ENCODE results near the gene DUSP2. TPM values are rescaled to one million over a fixed set of nuclear protein-coding genes. Genes with fewer than 3 reads are reported as not detected.

The DUSP2 gene
- total RNA-seq, 1 experiment from 2014 or later = 1.4 TPM

GRCh38 chr2:96109361-96109680 is 35.9 kb downstream of the DUSP2 start:
- H3K27ac ChIP-seq (ENCODE audit: low read depth, low read length, poor library complexity, severe bottlenecking) = no peak overlapping the region
- DNase-seq (ENCODE audit: low spot score) = no peak
- TF ChIP-seq EZH2 (IDR thresholded peaks at IDR 0.05; ENCODE audit: borderline replicate concordance, low read depth, low read length, poor library complexity, severe bottlenecking) = no peak
- TF ChIP-seq, protein P1, sequence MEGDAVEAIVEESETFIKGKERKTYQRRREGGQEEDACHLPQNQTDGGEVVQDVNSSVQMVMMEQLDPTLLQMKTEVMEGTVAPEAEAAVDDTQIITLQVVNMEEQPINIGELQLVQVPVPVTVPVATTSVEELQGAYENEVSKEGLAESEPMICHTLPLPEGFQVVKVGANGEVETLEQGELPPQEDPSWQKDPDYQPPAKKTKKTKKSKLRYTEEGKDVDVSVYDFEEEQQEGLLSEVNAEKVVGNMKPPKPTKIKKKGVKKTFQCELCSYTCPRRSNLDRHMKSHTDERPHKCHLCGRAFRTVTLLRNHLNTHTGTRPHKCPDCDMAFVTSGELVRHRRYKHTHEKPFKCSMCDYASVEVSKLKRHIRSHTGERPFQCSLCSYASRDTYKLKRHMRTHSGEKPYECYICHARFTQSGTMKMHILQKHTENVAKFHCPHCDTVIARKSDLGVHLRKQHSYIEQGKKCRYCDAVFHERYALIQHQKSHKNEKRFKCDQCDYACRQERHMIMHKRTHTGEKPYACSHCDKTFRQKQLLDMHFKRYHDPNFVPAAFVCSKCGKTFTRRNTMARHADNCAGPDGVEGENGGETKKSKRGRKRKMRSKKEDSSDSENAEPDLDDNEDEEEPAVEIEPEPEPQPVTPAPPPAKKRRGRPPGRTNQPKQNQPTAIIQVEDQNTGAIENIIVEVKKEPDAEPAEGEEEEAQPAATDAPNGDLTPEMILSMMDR (conservative IDR thresholded peaks at IDR 0.05; ENCODE audit: low read depth, low read length) = no peak
- no peaks in the 10 kb centered on the region for H3K9me3 ChIP-seq (ENCODE audit: low read depth, low read length, poor library complexity, severe bottlenecking)
- POLR2A ChIA-PET (ENCODE audit: low non-redundant PET) = no interaction called here
- H3K36me3 ChIP-seq (ENCODE audit: insufficient read depth, low read length, poor library complexity, severe bottlenecking) = no peaks in the 10 kb centered on the region
- no peaks in the 10 kb centered on the region for H3K27me3 ChIP-seq (replicated peaks; ENCODE audit: insufficient read depth, low read depth, low read length, poor library complexity)
- no peak overlapping the region for H3K4me3 ChIP-seq (ENCODE audit: low read depth, low read length, poor library complexity, severe bottlenecking)
- CTCF ChIA-PET = no interaction called here
- BruUV-seq (replicated peaks) = no TSS peak
- intact Hi-C loops (cut with micrococcal nuclease; ENCODE audit: unreplicated experiment) = no loop called here
- no peaks in the 10 kb centered on the region for H3K4me1 ChIP-seq (ENCODE audit: insufficient read depth, low read length, poor library complexity, severe bottlenecking)

GRCh38 chr2:96108541-96109360 is 36.5 kb downstream of the DUSP2 start:
- no peak overlapping the region for H3K27ac ChIP-seq (ENCODE audit: low read depth, low read length, poor library complexity, severe bottlenecking)
- H3K9me3 ChIP-seq (ENCODE audit: low read depth, low read length, poor library complexity, severe bottlenecking) = no peaks in the 10 kb centered on the region
- no peaks in the 10 kb centered on the region for H3K4me1 ChIP-seq (ENCODE audit: insufficient read depth, low read length, poor library complexity, severe bottlenecking)
- intact Hi-C loops (cut with micrococcal nuclease; ENCODE audit: unreplicated experiment) = no loop called here
- CTCF ChIA-PET = no interaction called here
- no peak overlapping the region for H3K4me3 ChIP-seq (ENCODE audit: low read depth, low read length, poor library complexity, severe bottlenecking)
- no TSS peak for BruUV-seq (replicated peaks)
- no peaks in the 10 kb centered on the region for H3K27me3 ChIP-seq (replicated peaks; ENCODE audit: insufficient read depth, low read depth, low read length, poor library complexity)
- no peaks in the 10 kb centered on the region for H3K36me3 ChIP-seq (ENCODE audit: insufficient read depth, low read length, poor library complexity, severe bottlenecking)
- no peak for DNase-seq (ENCODE audit: low spot score)
- TF ChIP-seq EZH2 (IDR thresholded peaks at IDR 0.05; ENCODE audit: borderline replicate concordance, low read depth, low read length, poor library complexity, severe bottlenecking) = no peak
- TF ChIP-seq, protein P1 (conservative IDR thresholded peaks at IDR 0.05; ENCODE audit: low read depth, low read length) = no peak
- POLR2A ChIA-PET (ENCODE audit: low non-redundant PET) = no interaction called here

GRCh38 chr2:96108151-96108540 is 37.1 kb downstream of the DUSP2 start:
- ChIA-PET CTCF (no interaction called here), POLR2A (ENCODE audit: low non-redundant PET) (no interaction called here)
- Histone ChIP-seq H3K27me3 (replicated peaks; ENCODE audit: insufficient read depth, low read depth, low read length, poor library complexity) (no peaks in the 10 kb centered on the region), H3K27ac (ENCODE audit: low read depth, low read length, poor library complexity, severe bottlenecking) (no peak overlapping the region), H3K36me3 (ENCODE audit: insufficient read depth, low read length, poor library complexity, severe bottlenecking) (no peaks in the 10 kb centered on the region), H3K4me3 (ENCODE audit: low read depth, low read length, poor library complexity, severe bottlenecking) (no peak overlapping the region), H3K4me1 (ENCODE audit: insufficient read depth, low read length, poor library complexity, severe bottlenecking) (no peaks in the 10 kb centered on the region), H3K9me3 (ENCODE audit: low read depth, low read length, poor library complexity, severe bottlenecking) (no peaks in the 10 kb centered on the region)
- intact Hi-C loops (cut with micrococcal nuclease; ENCODE audit: unreplicated experiment) = no loop called here
- no peak for TF ChIP-seq EZH2 (IDR thresholded peaks at IDR 0.05; ENCODE audit: borderline replicate concordance, low read depth, low read length, poor library complexity, severe bottlenecking)
- TF ChIP-seq, protein P1 (conservative IDR thresholded peaks at IDR 0.05; ENCODE audit: low read depth, low read length) = no peak
- no peak for DNase-seq (ENCODE audit: low spot score)
- BruUV-seq (replicated peaks) = no TSS peak
